Thoracic aorta (tissue), 2 donors: Measurements from ENCODE around the gene SETD1B. TPM values are rescaled to one million over a fixed set of nuclear protein-coding genes. Genes with fewer than 3 reads are reported as not detected.
"Not testable (repeated sequence)": the region's sequence is repeated elsewhere in the genome, so short reads cannot be mapped to it uniquely, and the experiment has no call there.

Experiments used
- ATAC-seq: fragments of 150-250 bp; one replicate; pipeline ENCODE4 v1.8.0; 2017; ENCODE audit warnings: low read depth; ENCODE audit not compliant: insufficient number of reproducible peaks, low FRiP score
- DNase-seq: peaks from one replicate; pipeline ENCODE4 v3.0.0-alpha.2; 2020; ENCODE audit warnings: low spot score
- H3K27ac ChIP-seq, 2 donors: fragments of 200-600 bp; sonication (generic); 1 replicate in 1 of 2; 2 replicates in 1 of 2; pipeline ENCODE4 v1.5.1; 2016; ENCODE audit warnings: mild to moderate bottlenecking in 2 of 2, moderate library complexity in 2 of 2
- H3K27me3 ChIP-seq: fragments of 200-600 bp; sonication (generic); replicated peaks from 2 replicates; pipeline ENCODE4 v1.6.0; 2016; ENCODE audit warnings: mild to moderate bottlenecking; ENCODE audit not compliant: insufficient read depth
- H3K36me3 ChIP-seq: fragments of 200-600 bp; sonication (generic); one replicate; pipeline ENCODE4 v1.5.1; 2016
- H3K4me1 ChIP-seq, 2 donors: fragments of 200-600 bp; sonication (generic); 1 replicate in 1 of 2; 2 replicates in 1 of 2; pipeline versions ENCODE4 v1.5.1 to v1.6.0; 2016; ENCODE audit warnings: low read depth in 2 of 2, mild to moderate bottlenecking in 1 of 2; ENCODE audit not compliant: control insufficient read depth in 1 of 2
- H3K4me3 ChIP-seq: fragments of 200-600 bp; sonication (generic); 2 replicates; pipeline ENCODE4 v1.5.1; 2016; ENCODE audit warnings: mild to moderate bottlenecking
- H3K9me3 ChIP-seq: fragments of 200-600 bp; sonication (generic); 2 replicates; pipeline ENCODE4 v1.5.1; 2016
- total RNA-seq, 2 donors: library from RNA; depleted of rRNA; stranded (reverse); fragments of >200 nt; gene quantifications; one replicate each; pipeline versions ENCODE4 v1.1.0 to v1.2.3, GENCODE V29; 2016
- TF ChIP-seq, protein P1 (sequence below): fragments of 200-600 bp; sonication (generic); IDR thresholded peaks from one replicate; pipeline ENCODE4 v1.5.1; 2019; ENCODE audit warnings: antibody characterized with exemption

The SETD1B gene
- total RNA-seq, 2 donors from 2014 or later, result 21.9 to 32.7 TPM

DNA sequence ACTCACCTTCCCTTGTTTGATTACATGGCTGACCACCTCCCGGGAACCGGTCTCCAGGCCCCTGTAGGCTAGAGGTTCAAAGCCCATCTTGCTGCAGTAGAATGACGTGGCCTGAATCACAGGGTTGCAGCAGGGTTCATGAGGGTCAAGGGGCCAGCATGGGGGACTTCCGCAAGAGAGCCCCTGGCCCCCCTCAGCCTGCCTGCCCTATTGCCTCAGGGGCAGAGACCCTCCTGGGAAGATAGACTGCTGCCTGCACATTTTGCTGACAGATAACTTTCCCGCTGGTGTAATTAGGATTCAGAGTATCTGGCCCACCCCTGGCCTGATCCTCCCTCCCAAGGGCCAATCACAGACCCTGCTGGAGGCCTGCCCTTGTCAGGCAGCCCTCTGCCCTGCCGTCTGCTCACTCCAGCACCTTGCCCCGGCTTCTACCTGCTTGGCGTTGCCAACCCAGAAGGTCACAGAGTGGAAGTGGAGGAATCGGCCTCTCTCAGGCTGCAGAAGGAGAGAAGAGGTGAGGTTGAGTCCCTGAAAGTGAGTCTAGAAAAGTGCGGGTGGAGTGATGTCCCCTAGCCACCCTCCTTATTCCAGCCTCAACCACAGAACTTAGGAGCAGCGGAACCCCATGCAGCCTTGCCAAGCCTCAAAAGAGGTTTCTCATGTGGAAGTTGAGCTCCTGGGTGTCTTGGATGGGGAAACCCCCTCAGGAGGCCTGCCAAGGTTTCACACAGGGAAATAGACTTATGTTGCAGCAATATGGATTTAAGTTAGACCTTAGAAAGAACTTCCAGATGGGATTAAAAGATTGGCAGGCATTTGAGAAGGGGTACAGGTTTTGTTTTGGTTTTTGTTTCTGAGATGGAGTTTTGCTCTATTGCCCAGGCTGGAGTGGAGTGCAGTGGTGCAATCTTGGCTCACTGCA, 53.8 kb downstream of the SETD1B start:
- peaks cover 25 to 47% of the 10 kb centered on the region in 2 donors for H3K4me1 ChIP-seq
- H3K9me3 ChIP-seq, result no peaks in the 10 kb centered on the region
- ATAC-seq, result no peak
- H3K4me3 ChIP-seq, result no peak overlapping the region
- H3K27ac ChIP-seq, result peak overlapping the region; percentile 95 to 100
- no peaks in the 10 kb centered on the region for H3K27me3 ChIP-seq
- DNase-seq, result no peak
- H3K36me3 ChIP-seq, result no peaks in the 10 kb centered on the region
- TF ChIP-seq, protein P1, sequence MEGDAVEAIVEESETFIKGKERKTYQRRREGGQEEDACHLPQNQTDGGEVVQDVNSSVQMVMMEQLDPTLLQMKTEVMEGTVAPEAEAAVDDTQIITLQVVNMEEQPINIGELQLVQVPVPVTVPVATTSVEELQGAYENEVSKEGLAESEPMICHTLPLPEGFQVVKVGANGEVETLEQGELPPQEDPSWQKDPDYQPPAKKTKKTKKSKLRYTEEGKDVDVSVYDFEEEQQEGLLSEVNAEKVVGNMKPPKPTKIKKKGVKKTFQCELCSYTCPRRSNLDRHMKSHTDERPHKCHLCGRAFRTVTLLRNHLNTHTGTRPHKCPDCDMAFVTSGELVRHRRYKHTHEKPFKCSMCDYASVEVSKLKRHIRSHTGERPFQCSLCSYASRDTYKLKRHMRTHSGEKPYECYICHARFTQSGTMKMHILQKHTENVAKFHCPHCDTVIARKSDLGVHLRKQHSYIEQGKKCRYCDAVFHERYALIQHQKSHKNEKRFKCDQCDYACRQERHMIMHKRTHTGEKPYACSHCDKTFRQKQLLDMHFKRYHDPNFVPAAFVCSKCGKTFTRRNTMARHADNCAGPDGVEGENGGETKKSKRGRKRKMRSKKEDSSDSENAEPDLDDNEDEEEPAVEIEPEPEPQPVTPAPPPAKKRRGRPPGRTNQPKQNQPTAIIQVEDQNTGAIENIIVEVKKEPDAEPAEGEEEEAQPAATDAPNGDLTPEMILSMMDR, result no peak

DNA sequence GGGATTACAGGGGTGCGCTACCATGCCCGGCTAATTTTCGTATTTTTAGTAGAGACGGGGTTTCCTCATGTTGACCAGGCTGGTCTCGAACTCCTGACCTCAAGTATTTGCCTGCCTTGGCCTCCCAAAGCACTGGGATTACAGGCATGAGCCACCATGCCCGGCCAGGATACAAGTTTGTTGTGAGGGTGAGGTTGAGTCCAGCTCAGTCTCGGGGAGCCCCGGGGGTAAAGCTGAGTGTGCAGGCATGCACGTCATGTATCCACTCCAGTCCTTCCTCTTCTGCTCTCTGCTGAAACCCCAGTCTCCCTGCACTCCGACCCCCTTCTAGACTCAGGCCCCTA, 54.5 kb downstream of the SETD1B start:
- Histone ChIP-seq H3K27me3 (no peaks in the 10 kb centered on the region), H3K27ac (peak overlapping the region; percentile 95 to 100), H3K36me3 (no peaks in the 10 kb centered on the region), H3K9me3 (no peaks in the 10 kb centered on the region), H3K4me1 (peaks cover 25 to 50% of the 10 kb centered on the region in 2 donors), H3K4me3 (peak overlapping the region; percentile 62)
- no peak for ATAC-seq
- no peak for DNase-seq
- TF ChIP-seq, protein P1, result no peak

DNA sequence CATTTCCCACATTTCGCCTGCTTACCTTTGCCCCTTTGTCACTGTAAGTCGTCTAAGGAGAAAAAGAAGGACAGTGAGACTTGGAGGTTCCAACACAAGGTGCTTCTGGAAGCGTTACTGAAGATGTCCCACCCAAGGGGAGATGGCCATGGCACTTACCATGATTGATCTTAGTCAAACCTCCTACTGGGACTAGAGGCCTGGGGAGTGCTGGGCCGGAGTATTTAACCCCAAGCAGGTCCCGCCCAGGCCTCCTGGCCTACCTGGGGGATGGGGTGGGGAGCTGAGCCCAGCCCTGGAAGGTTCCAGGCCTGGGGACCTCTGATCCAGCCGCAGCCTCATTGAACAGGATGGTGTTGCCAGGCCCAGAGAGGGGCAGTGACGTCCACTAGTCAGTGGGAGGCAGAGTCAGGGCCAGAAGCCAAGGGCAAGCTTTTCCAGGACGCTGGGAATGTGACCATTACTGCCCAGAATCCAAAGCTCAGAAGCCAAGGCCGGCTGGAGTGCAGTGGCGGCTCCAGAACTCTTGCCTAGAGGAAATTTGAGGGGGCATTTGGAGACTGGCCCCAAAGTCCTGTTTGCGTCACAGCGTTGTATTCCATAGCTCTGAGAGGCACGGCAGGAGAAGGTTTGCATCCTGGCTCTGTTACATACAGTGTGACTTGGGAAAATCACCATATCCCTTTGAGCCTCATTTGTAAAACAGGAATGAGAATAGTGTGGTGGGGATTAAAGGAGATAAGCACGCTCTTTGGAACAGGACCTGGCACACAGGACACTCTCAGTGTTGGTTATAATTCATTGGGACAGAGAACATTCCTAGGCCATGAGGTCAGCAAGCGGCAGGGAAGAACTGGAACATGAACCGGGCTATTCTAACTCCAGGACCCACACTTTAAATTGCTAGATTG, 55.1 kb downstream of the SETD1B start, which contains the start of gene HPD:
Gene HPD, minus strand, starts transcription at position 198 of the 911 bp plus-strand sequence. Its CDS starts 36 bp downstream, at position 162.
- peak; percentile 91 for ATAC-seq
- no peaks in the 10 kb centered on the region for H3K9me3 ChIP-seq
- peak; percentile 57 for DNase-seq
- peaks cover 25 to 55% of the 10 kb centered on the region in 2 donors for H3K4me1 ChIP-seq
- TF ChIP-seq, protein P1, result no peak
- H3K27me3 ChIP-seq, result no peaks in the 10 kb centered on the region
- no peaks in the 10 kb centered on the region for H3K36me3 ChIP-seq
- H3K27ac ChIP-seq, result peak within 1 kb of the TSS; percentile 95 to 100
- H3K4me3 ChIP-seq, result peak within 1 kb of the TSS; percentile 62

DNA sequence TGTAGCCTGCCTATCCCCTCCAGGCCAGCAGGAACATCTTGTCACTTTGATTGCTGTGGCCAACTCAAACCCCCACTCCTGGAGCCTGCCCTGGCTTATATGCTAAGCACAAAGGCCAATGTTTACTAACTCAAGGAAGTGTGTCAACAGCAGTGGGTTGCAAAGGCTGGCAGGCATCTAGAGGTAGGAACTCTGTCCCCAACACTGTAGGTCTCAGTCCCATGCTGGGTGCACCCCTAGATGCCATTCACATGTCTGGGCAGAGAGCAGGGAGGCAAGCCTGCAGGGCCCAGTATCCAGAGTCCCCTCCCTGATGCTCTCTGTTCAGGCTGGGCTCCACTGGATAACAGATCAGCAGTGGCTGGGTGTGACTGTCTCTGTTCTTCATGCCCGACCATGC, 56.4 kb downstream of the SETD1B start:
- Histone ChIP-seq H3K9me3 (no peaks in the 10 kb centered on the region), H3K36me3 (no peaks in the 10 kb centered on the region), H3K4me3 (no peak overlapping the region), H3K27me3 (no peaks in the 10 kb centered on the region), H3K4me1 (peaks cover 25 to 55% of the 10 kb centered on the region in 2 donors), H3K27ac (peak overlapping the region; percentile 95 to 100)
- DNase-seq (no peak), ATAC-seq (no peak)
- TF ChIP-seq, protein P1, result no peak

DNA sequence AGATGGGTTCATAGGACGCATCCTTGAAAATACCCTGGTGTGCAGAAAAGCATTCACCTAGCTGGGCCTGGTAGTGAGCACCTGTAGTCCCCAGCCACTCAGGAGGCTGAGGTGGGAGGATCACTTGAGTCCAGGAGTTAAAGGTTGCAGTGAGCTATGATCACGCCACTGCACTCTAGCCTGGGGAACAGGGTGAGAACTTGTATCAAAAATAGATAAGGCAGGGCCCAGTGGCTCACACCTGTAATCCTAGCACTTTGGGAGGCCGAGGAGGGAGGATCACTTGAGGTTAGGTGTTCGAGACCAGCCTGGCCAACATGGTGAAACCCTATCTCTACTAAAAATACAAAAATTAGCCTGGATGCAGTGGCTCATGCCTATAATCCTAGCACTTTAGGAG, 56.9 kb downstream of the SETD1B start:
- ATAC-seq, H3K4me3 ChIP-seq, DNase-seq, H3K9me3 ChIP-seq, H3K36me3 ChIP-seq, H3K27me3 ChIP-seq: not testable (repeated sequence)
- Histone ChIP-seq H3K27ac (peak overlapping the region; percentile 95 to 100), H3K4me1 (peaks cover 25 to 55% of the 10 kb centered on the region in 2 donors)
